IMR-90 (cell line): ENCODE data around the gene BTBD9. TPM values are rescaled to one million over a fixed set of nuclear protein-coding genes. Genes with fewer than 3 reads are reported as not detected.

Experiments
- ATAC-seq: fragments of 200-7000 bp; cut with Tn5 transposase; 2 replicates; pipeline ENCODE4 v1.9.1; 2020; ENCODE audit warnings: low read depth, mild to moderate bottlenecking, moderate library complexity
- BruUV-seq: library from RNA; stranded (reverse); fragments of 400-500 nt; replicated peaks from 2 replicates; lab custom pipeline; 2021; lab: Mats Ljungman, UMichigan
- CTCF ChIA-PET: fragments of 300-600 bp; formaldehyde crosslinking; extraction: SDS; loops from one replicate; lab custom pipeline; 2021; ENCODE audit warnings: antibody characterized with exemption; lab: Yijun Ruan, JAX
- POLR2A ChIA-PET: fragments of 300-600 bp; sonication (Branson Sonifier 250); formaldehyde crosslinking; loops from one replicate; lab custom pipeline; 2022; ENCODE audit warnings: antibody characterized with exemption; ENCODE audit not compliant: unreplicated experiment; lab: Charles Lee
- DNase-seq: peaks from one replicate; pipeline ENCODE4 v3.0.0; 2013
- H2AFZ ChIP-seq: replicated peaks from 2 replicates; pipeline ENCODE3; 2013; ENCODE audit warnings: low read length, mild to moderate bottlenecking; ENCODE audit not compliant: poor library complexity
- H2AK5ac ChIP-seq: 2 replicates; pipeline ENCODE4 v1.6.1; 2013; ENCODE audit warnings: low read depth, low read length, inconsistent platforms
- H2AK9ac ChIP-seq: replicated peaks from 2 replicates; pipeline ENCODE3; 2013; ENCODE audit warnings: mild to moderate bottlenecking, low read depth, low read length, moderate library complexity; ENCODE audit not compliant: poor library complexity
- H2BK120ac ChIP-seq: 2 replicates; pipeline ENCODE4 v1.6.1; 2013; ENCODE audit warnings: low read depth, low read length, inconsistent platforms
- H2BK15ac ChIP-seq: 3 replicates; pipeline ENCODE4 v1.6.1; 2013; ENCODE audit warnings: low read depth, low read length, inconsistent platforms
- H2BK20ac ChIP-seq: 2 replicates; pipeline ENCODE4 v1.6.1; 2013; ENCODE audit warnings: low read depth, mild to moderate bottlenecking, inconsistent platforms, low read length, moderate library complexity
- H2BK5ac ChIP-seq: 2 replicates; pipeline ENCODE4 v1.6.1; 2013; ENCODE audit warnings: mild to moderate bottlenecking, low read depth, low read length, inconsistent platforms; ENCODE audit not compliant: poor library complexity, severe bottlenecking
- H3K14ac ChIP-seq: replicated peaks from 2 replicates; pipeline ENCODE4 v1.6.1; 2013; ENCODE audit warnings: low read depth, low read length, inconsistent platforms
- H3K18ac ChIP-seq: 2 replicates; pipeline ENCODE4 v1.6.1; 2013; ENCODE audit warnings: low read depth, low read length, control low read depth
- H3K23ac ChIP-seq: 2 replicates; pipeline ENCODE4 v1.6.1; 2013; ENCODE audit warnings: low read depth, low read length, inconsistent platforms
- H3K27ac ChIP-seq: 2 replicates; pipeline ENCODE4 v1.5.1; 2013; ENCODE audit warnings: mild to moderate bottlenecking, control low read depth, low read length; ENCODE audit not compliant: insufficient read depth
- H3K27me3 ChIP-seq: 2 replicates; pipeline ENCODE4 v1.6.1; 2013; ENCODE audit warnings: low read length; ENCODE audit not compliant: control insufficient read depth, insufficient read depth
- H3K36me3 ChIP-seq: 2 replicates; pipeline ENCODE4 v1.6.1; 2013; ENCODE audit warnings: low read length, mixed read lengths; ENCODE audit not compliant: control insufficient read depth, insufficient read depth
- H3K4ac ChIP-seq: 2 replicates; pipeline ENCODE4 v1.6.1; 2013; ENCODE audit warnings: low read depth, low read length, inconsistent platforms
- H3K4me1 ChIP-seq: 2 replicates; pipeline ENCODE4 v1.6.1; 2013; ENCODE audit warnings: low read length, mixed read lengths; ENCODE audit not compliant: control insufficient read depth, insufficient read depth
- H3K4me2 ChIP-seq: 2 replicates; pipeline ENCODE4 v1.6.1; 2013; ENCODE audit warnings: low read depth, mild to moderate bottlenecking, control low read depth, low read length, moderate library complexity
- H3K4me3 ChIP-seq: 2 replicates; pipeline ENCODE4 v1.5.1; 2013; ENCODE audit warnings: low read depth, mild to moderate bottlenecking, control low read depth, low read length, moderate library complexity; ENCODE audit not compliant: insufficient read depth
- H3K56ac ChIP-seq: 2 replicates; pipeline ENCODE4 v1.6.1; 2013; ENCODE audit warnings: low read length, inconsistent platforms; ENCODE audit not compliant: insufficient read depth; ENCODE audit errors: extremely low read depth
- H3K79me1 ChIP-seq, 2 experiments: 2 replicates each; pipeline ENCODE4 v1.6.1; 2013; ENCODE audit warnings: low read length in 2 of 2, inconsistent platforms in 1 of 2, low read depth in 1 of 2
- H3K9ac ChIP-seq: 2 replicates; pipeline ENCODE4 v1.6.1; 2013; ENCODE audit warnings: low read depth, low read length, control low read depth
- H3K9me1 ChIP-seq: 2 replicates; pipeline ENCODE4 v1.6.1; 2013; ENCODE audit warnings: low read length, inconsistent platforms; ENCODE audit not compliant: insufficient read depth
- H3K9me3 ChIP-seq: 2 replicates; pipeline ENCODE4 v1.6.1; 2013; ENCODE audit warnings: low read length; ENCODE audit not compliant: control insufficient read depth, insufficient read depth
- H4K20me1 ChIP-seq: 2 replicates; pipeline ENCODE4 v1.6.1; 2013; ENCODE audit warnings: low read length, inconsistent platforms; ENCODE audit not compliant: insufficient read depth
- H4K5ac ChIP-seq: 2 replicates; pipeline ENCODE4 v1.6.1; 2013; ENCODE audit warnings: mild to moderate bottlenecking, low read depth, low read length, control low read depth
- H4K8ac ChIP-seq, 2 experiments: 2 replicates each; pipeline ENCODE4 v1.6.1; 2013; ENCODE audit warnings: low read depth in 2 of 2, low read length in 2 of 2, control low read depth in 1 of 2, inconsistent platforms in 1 of 2
- H4K91ac ChIP-seq: 2 replicates; pipeline ENCODE4 v1.6.1; 2013; ENCODE audit warnings: low read depth, low read length, inconsistent platforms; ENCODE audit not compliant: insufficient read depth
- BHLHE40 ChIP-seq: fragments of 150-350 bp; IDR thresholded peaks from 2 replicates; pipeline ENCODE4 v1.6.1; 2016; ENCODE audit warnings: mild to moderate bottlenecking, low read depth, low read length
- CEBPB ChIP-seq: IDR thresholded peaks from 2 replicates; pipeline ENCODE4 v1.6.1; 2012; ENCODE audit warnings: low read depth, low read length, improper control_type of control experiment
- CHD1 ChIP-seq: IDR thresholded peaks from 2 replicates; pipeline ENCODE4 v1.6.1; 2012; ENCODE audit warnings: low read depth, low read length, improper control_type of control experiment
- FOS ChIP-seq: fragments of 150-350 bp; IDR thresholded peaks from 2 replicates; pipeline ENCODE4 v1.6.1; 2016; ENCODE audit warnings: low read depth, low read length
- MAFK ChIP-seq: IDR thresholded peaks from 2 replicates; pipeline ENCODE4 v1.6.1; 2012; ENCODE audit warnings: low read depth, low read length, improper control_type of control experiment
- MAZ ChIP-seq: IDR thresholded peaks from 2 replicates; pipeline ENCODE4 v1.6.1; 2012; ENCODE audit warnings: low read depth, mild to moderate bottlenecking, low read length, improper control_type of control experiment, moderate library complexity, borderline replicate concordance
- MXI1 ChIP-seq: IDR thresholded peaks from 2 replicates; pipeline ENCODE4 v1.6.1; 2012; ENCODE audit warnings: low read depth, mild to moderate bottlenecking, low read length, moderate library complexity, borderline replicate concordance
- NFE2L2 ChIP-seq: fragments of 150-350 bp; IDR thresholded peaks from 2 replicates; pipeline ENCODE4 v1.6.1; 2016; ENCODE audit warnings: low read depth, mild to moderate bottlenecking, low read length
- POLR2A ChIP-seq: IDR thresholded peaks from 2 replicates; pipeline ENCODE4 v1.6.1; 2012; ENCODE audit warnings: mild to moderate bottlenecking, low read depth, low read length
- RAD21 ChIP-seq: IDR thresholded peaks from 2 replicates; pipeline ENCODE4 v1.6.1; 2012; ENCODE audit warnings: low read length, improper control_type of control experiment
- RCOR1 ChIP-seq: IDR thresholded peaks from 2 replicates; pipeline ENCODE4 v1.6.1; 2012; ENCODE audit warnings: mild to moderate bottlenecking, low read length, improper control_type of control experiment; ENCODE audit not compliant: insufficient replicate concordance
- RFX5 ChIP-seq: IDR thresholded peaks from 2 replicates; pipeline ENCODE4 v1.8.0; 2012; ENCODE audit warnings: low read depth, mild to moderate bottlenecking, low read length, moderate library complexity
- SMC3 ChIP-seq: fragments of 150-350 bp; IDR thresholded peaks from 2 replicates; pipeline ENCODE4 v1.6.1; 2016; ENCODE audit warnings: low read depth, mild to moderate bottlenecking, antibody characterized with exemption, low read length, moderate library complexity
- WGBS, 2 experiments: methylation state at CpG; one replicate each; pipeline versions ENCODE4 v1.1.5 to v1.1.7; 2013; ENCODE audit warnings: missing lambda C conversion rate in 2 of 2; ENCODE audit not compliant: insufficient read length in 1 of 2; ENCODE audit errors: extremely low coverage in 2 of 2; 5-methylcytosine and 5-hydroxymethylcytosine counted together
- dilution Hi-C: fragments of 300-500 bp; cut with HindIII; formaldehyde crosslinking; loops from one replicate; pipeline ENCODE4 v1.14.3; 2018; ENCODE audit warnings: low sequenced_read_pairs; ENCODE audit not compliant: unreplicated experiment
- in situ Hi-C: fragments of 300-500 bp; cut with MboI; formaldehyde crosslinking; loops from 3 replicates; pipeline ENCODE4 v1.14.3; 2019; ENCODE audit warnings: low sequenced_read_pairs, inconsistent platforms, mixed read lengths
- intact Hi-C: fragments of 100-400 bp; cut with micrococcal nuclease; formaldehyde crosslinking; loops from 2 replicates; pipeline ENCODE4 v1.10.0; 2022
- polyA plus RNA-seq, 3 experiments: library from polyadenylated mRNA; depleted of rRNA; stranded (reverse); fragments of >200 nt; gene quantifications; 2 replicates each; pipeline ENCODE4 v1.2.3, GENCODE V29; 2012; ENCODE audit warnings: low replicate concordance in 1 of 3
- total RNA-seq: library from RNA; depleted of rRNA; stranded (reverse); fragments of >200 nt; gene quantifications from 2 replicates; pipeline ENCODE4 v1.2.3, GENCODE V29; 2012
- TF ChIP-seq, protein P1 (sequence below): conservative IDR thresholded peaks from 2 replicates; pipeline ENCODE4 v1.5.1; 2012; ENCODE audit warnings: mild to moderate bottlenecking, low read depth, low read length, improper control_type of control experiment
- TF ChIP-seq, protein P2 (sequence below): fragments of 150-350 bp; IDR thresholded peaks from 2 replicates; pipeline ENCODE4 v1.6.1; 2016; ENCODE audit warnings: low read depth, mild to moderate bottlenecking, low read length, moderate library complexity, borderline replicate concordance
- TF ChIP-seq, protein P3 (sequence below): fragments of 150-350 bp; IDR thresholded peaks from 2 replicates; pipeline ENCODE4 v1.6.1; 2017; ENCODE audit warnings: mild to moderate bottlenecking, antibody characterized with exemption, low read length, low read depth

The BTBD9 gene
- total and polyA plus RNA-seq, 2 of the 4 experiments (the other 2 are of a cell fraction): 4.1 to 22.0 TPM

DNA sequence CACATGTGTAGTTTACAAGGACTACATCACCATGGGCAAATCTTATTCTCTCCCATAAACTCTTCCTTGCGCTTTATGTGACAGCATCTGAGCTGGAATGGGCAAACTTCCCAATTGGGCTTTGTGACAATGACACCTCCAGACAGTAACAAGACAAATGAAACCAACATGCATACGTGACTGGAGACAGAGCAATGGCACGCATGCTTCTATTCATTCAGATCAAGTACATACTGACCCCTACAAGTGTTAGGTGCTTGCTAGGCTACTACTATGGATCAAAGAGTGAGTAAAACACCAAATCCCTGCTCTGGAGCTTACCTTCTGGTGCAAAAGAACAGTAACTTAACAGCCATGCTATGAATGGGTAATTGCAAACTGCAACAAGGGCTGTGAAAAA lies 394.9 kb downstream of the BTBD9 start:
- Histone ChIP-seq H4K91ac (no peak overlapping the region), H3K9me1 (peaks cover 3% of the 10 kb centered on the region), H3K23ac (no peak overlapping the region), H3K36me3 (no peaks in the 10 kb centered on the region), H3K27ac (no peak overlapping the region), H4K20me1 (no peaks in the 10 kb centered on the region; the same call in 1 of the 2 replicates), H2AFZ (no peak overlapping the region), H4K8ac (no peak overlapping the region), H2BK120ac (no peak overlapping the region), H3K4me3 (no peak overlapping the region), H4K5ac (no peak overlapping the region), H2BK15ac (no peak overlapping the region), H2BK5ac (no peak overlapping the region), H3K4me2 (no peak overlapping the region), H2AK9ac (no peak overlapping the region), H2BK20ac (no peak overlapping the region), H3K79me1 (no peaks in the 10 kb centered on the region), H3K56ac (no peak overlapping the region), H3K4ac (no peak overlapping the region), H3K9ac (no peak overlapping the region), H3K18ac (no peak overlapping the region), H2AK5ac (no peak overlapping the region), H3K9me3 (no peaks in the 10 kb centered on the region), H3K4me1 (peaks cover 3% of the 10 kb centered on the region), H3K27me3 (no peaks in the 10 kb centered on the region), H3K14ac (no peak overlapping the region)
- ChIA-PET CTCF (no interaction called here), POLR2A (no interaction called here)
- intact Hi-C loops (no loop called here), dilution Hi-C loops (no loop called here), in situ Hi-C loops (no loop called here)
- TF ChIP-seq, protein P1, sequence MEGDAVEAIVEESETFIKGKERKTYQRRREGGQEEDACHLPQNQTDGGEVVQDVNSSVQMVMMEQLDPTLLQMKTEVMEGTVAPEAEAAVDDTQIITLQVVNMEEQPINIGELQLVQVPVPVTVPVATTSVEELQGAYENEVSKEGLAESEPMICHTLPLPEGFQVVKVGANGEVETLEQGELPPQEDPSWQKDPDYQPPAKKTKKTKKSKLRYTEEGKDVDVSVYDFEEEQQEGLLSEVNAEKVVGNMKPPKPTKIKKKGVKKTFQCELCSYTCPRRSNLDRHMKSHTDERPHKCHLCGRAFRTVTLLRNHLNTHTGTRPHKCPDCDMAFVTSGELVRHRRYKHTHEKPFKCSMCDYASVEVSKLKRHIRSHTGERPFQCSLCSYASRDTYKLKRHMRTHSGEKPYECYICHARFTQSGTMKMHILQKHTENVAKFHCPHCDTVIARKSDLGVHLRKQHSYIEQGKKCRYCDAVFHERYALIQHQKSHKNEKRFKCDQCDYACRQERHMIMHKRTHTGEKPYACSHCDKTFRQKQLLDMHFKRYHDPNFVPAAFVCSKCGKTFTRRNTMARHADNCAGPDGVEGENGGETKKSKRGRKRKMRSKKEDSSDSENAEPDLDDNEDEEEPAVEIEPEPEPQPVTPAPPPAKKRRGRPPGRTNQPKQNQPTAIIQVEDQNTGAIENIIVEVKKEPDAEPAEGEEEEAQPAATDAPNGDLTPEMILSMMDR: no peak
- TF ChIP-seq CEBPB: no peak
- no peak for TF ChIP-seq POLR2A
- TF ChIP-seq CHD1: no peak
- TF ChIP-seq MAFK: no peak
- TF ChIP-seq RCOR1: no peak
- no peak for TF ChIP-seq MAZ
- no peak for TF ChIP-seq SMC3
- TF ChIP-seq, protein P2, sequence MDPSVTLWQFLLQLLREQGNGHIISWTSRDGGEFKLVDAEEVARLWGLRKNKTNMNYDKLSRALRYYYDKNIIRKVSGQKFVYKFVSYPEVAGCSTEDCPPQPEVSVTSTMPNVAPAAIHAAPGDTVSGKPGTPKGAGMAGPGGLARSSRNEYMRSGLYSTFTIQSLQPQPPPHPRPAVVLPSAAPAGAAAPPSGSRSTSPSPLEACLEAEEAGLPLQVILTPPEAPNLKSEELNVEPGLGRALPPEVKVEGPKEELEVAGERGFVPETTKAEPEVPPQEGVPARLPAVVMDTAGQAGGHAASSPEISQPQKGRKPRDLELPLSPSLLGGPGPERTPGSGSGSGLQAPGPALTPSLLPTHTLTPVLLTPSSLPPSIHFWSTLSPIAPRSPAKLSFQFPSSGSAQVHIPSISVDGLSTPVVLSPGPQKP: no peak
- no peak for TF ChIP-seq FOS
- no peak for TF ChIP-seq RFX5
- TF ChIP-seq MXI1: no peak
- TF ChIP-seq RAD21: no peak
- TF ChIP-seq BHLHE40: no peak
- no peak for TF ChIP-seq NFE2L2
- TF ChIP-seq, protein P3, sequence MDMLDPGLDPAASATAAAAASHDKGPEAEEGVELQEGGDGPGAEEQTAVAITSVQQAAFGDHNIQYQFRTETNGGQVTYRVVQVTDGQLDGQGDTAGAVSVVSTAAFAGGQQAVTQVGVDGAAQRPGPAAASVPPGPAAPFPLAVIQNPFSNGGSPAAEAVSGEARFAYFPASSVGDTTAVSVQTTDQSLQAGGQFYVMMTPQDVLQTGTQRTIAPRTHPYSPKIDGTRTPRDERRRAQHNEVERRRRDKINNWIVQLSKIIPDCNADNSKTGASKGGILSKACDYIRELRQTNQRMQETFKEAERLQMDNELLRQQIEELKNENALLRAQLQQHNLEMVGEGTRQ: no peak
- WGBS, 2 experiments: no CpG with 5 or more reads among the region's 3 CpGs
- ATAC-seq: no peak
- no peak for DNase-seq
- BruUV-seq: no TSS peak
